Psoas muscle (tissue), 8 donors: ENCODE measurements around the gene YARS1. TPM values are rescaled to one million over a fixed set of nuclear protein-coding genes. Genes with fewer than 3 reads are reported as not detected.

ENCODE experiments used
- ATAC-seq, 4 donors: fragments of 200-7000 bp; cut with Tn5 transposase; one replicate each; pipeline ENCODE4 v1.9.1; 2020; ENCODE audit warnings: moderate library complexity in 3 of 4, mild to moderate bottlenecking in 2 of 4
- DNase-seq, 2 donors: peaks; one replicate each; pipeline ENCODE4 v3.0.0-alpha.2; 2020
- H3K27ac ChIP-seq: fragments of 200-600 bp; one replicate; pipeline ENCODE4 v1.8.0; 2022
- H3K27me3 ChIP-seq, 3 donors: fragments of 200-600 bp in 1 of 3; one replicate each; pipeline versions ENCODE4 v1.6.1 to v1.8.0; 2013 to 2022; ENCODE audit warnings: low read length in 2 of 3, mild to moderate bottlenecking in 2 of 3, moderate library complexity in 1 of 3; ENCODE audit not compliant: insufficient read depth in 3 of 3
- H3K36me3 ChIP-seq, 2 donors: fragments of 200-600 bp in 1 of 2; one replicate each; pipeline versions ENCODE4 v1.6.1 to v1.8.0; 2013 to 2022; ENCODE audit warnings: low read depth in 1 of 2, mild to moderate bottlenecking in 1 of 2, moderate library complexity in 1 of 2; ENCODE audit not compliant: insufficient read depth in 1 of 2
- H3K4me1 ChIP-seq: fragments of 200-600 bp; one replicate; pipeline ENCODE4 v1.8.0; 2022
- H3K4me3 ChIP-seq: fragments of 200-600 bp; one replicate; pipeline ENCODE4 v1.8.0; 2022; ENCODE audit warnings: mild to moderate bottlenecking
- H3K9me3 ChIP-seq: fragments of 200-600 bp; one replicate; pipeline ENCODE4 v1.8.0; 2022
- CTCF ChIP-seq: fragments of 200-600 bp; IDR thresholded peaks from one replicate; pipeline ENCODE4 v1.8.0; 2022; ENCODE audit warnings: antibody characterized with exemption
- WGBS, 3 donors: extraction: QIAGEN DNeasy Blood & Tissue Kit; methylation state at CpG; one replicate each; pipeline versions ENCODE4 v1.1.6 to v1.1.7; 2013; 5-methylcytosine and 5-hydroxymethylcytosine counted together
- intact Hi-C, 2 donors: fragments of 100-400 bp; cut with DNase I; formaldehyde crosslinking; loops; one replicate each; pipeline versions ENCODE4 v1.11.0 to v1.14.2; 2022
- polyA plus RNA-seq, 3 donors: library from polyadenylated mRNA; stranded (reverse); fragments of 200-250 nt; gene quantifications; one replicate each; pipeline ENCODE4 v1.2.3, GENCODE V29; 2013
- total RNA-seq, 4 donors: library from RNA; stranded (reverse); fragmentation: NEBNext Ultra II Directional in 2 of 4; extraction: Animal tissue kit (Norgen Biotek cat#: 25700) in 2 of 4; gene quantifications; one replicate each; pipeline versions ENCODE4 v1.2.1 to v1.2.4, GENCODE V29; 2021 to 2023
- donor health status: healthy with polysubstance abuse.
- donor health status: DM: no; HTN: no; CAD: no; lungs with moderate emphysema.
- donor health status: Bipolar disorder and iron deficiency.
- donor health status: healthy.
- donor health status: DM: yes; HTN: yes; CAD: no.
- donor health status: DM: no; HTN: no; CAD: no.
- donor health status: DM: no; HTN: no; CAD: no.
- donor health status: DM: yes; HTN: yes; CAD: no.

YARS1 gene
- total and polyA plus RNA-seq, 7 donors = 36.9 to 114 (median 80.9) TPM

- no peak for ATAC-seq
- intact Hi-C loops = no loop called here
- H3K27ac ChIP-seq = no peak overlapping the region
- DNase-seq = no peak
- no peaks in the 10 kb centered on the region for H3K27me3 ChIP-seq
- no peaks in the 10 kb centered on the region for H3K9me3 ChIP-seq
- TF ChIP-seq CTCF = no peak
- no peak overlapping the region for H3K4me3 ChIP-seq
- peaks cover 18% of the 10 kb centered on the region for H3K4me1 ChIP-seq
- H3K36me3 ChIP-seq = no peaks in the 10 kb centered on the region
These were observed 73.1 kb downstream of the YARS1 start for GRCh38 chr1:32744071-32744425.

DNA sequence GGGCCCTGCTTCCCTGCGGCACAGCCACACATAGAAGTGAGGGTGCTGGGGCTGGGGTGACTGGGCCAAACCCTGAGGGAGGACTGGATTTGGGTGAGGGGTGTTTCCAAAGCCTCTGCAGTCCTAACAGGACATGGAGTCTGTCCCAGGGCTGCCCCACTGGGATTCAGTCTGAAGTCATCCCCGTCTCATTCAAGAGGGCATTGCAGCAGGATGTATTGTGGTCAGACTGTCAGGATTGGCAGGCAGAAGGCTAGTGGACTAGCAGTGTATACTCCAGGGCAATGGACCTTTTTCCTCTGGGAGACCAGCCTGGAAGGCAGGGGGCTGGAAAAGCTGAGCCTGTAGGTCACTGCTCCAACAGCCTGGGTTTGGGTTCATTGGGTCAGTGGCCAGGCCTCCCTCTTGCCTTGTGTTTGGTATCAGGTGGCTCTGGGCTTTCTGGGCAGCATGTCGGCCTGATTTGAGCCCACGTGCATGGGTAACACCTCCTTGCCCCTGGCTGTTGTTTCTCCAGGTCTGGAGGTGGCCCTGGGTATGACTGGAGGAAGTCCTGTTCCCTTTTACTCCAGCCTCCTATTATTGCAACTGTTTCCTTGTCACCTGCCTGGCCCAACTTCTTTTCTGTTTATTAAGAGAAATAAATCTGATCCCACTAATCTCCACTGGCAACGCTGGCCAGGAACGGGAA is 73.6 kb downstream of the YARS1 start:
- intact Hi-C loops = no loop called here
- Histone ChIP-seq H3K27ac (no peak overlapping the region), H3K27me3 (no peaks in the 10 kb centered on the region), H3K4me3 (no peak overlapping the region), H3K4me1 (peaks cover 18% of the 10 kb centered on the region), H3K9me3 (no peaks in the 10 kb centered on the region), H3K36me3 (no peaks in the 10 kb centered on the region)
- DNase-seq (no peak), ATAC-seq (peak in 2 of 4 donors; percentile 18 to 24)
- WGBS, 3 donors = 24 to 33% (median 30%) methylated on average over 6 of the region's 6 CpGs
- TF ChIP-seq CTCF = no peak

DNA sequence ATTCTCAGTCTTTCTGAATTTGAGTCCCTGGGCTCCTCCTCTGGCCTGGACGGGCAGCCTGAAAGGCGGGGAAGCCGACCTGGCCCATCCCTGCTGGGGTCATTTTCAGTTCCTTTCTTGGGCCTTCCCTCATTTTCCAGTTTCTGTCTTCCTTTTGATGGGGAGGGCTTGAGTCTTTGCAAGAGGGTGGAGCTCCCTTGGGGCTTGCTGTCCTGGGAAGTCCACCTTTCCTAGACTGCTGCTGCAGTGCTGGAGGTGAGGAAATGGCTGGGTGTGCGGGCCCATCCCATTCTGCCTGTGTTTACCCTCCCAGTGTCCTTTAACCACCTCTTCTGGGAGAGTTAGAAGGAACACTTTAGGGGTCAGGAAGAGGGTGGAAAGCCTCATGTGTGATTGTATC is 74.2 kb downstream of the YARS1 start:
- WGBS, 3 donors = 74 to 87% (median 78%) methylated on average over 4 of the region's 4 CpGs
- Histone ChIP-seq H3K9me3 (no peaks in the 10 kb centered on the region), H3K36me3 (no peaks in the 10 kb centered on the region), H3K4me1 (peaks cover 18% of the 10 kb centered on the region), H3K27me3 (no peaks in the 10 kb centered on the region), H3K27ac (peak overlapping the region; percentile 61), H3K4me3 (peak overlapping the region; percentile 78)
- DNase-seq (no peak), ATAC-seq (peak in 1 of 4 donors; percentile 35)
- intact Hi-C loops = no loop called here
- no peak for TF ChIP-seq CTCF

GRCh38 chr1:32742199-32742947 is 74.8 kb downstream of the YARS1 start:
- no peaks in the 10 kb centered on the region for H3K9me3 ChIP-seq
- no peaks in the 10 kb centered on the region for H3K36me3 ChIP-seq
- peaks cover 18% of the 10 kb centered on the region for H3K4me1 ChIP-seq
- H3K27me3 ChIP-seq = no peaks in the 10 kb centered on the region
- no peak for DNase-seq
- peak overlapping the region; percentile 61 for H3K27ac ChIP-seq
- peak in 3 of 4 donors; percentile 30 to 34 (median 33) for ATAC-seq
- intact Hi-C loops = no loop called here
- no peak for TF ChIP-seq CTCF
- 25 to 41% (median 38%) methylated on average over 15 to 28 of the region's 28 CpGs for WGBS, 3 donors
- H3K4me3 ChIP-seq = peak overlapping the region; percentile 78
